T47D (cell line): ENCODE measurements around the gene SCCPDH.

Experiments
- DNase-seq, 2 experiments: peaks; one replicate each; pipeline versions ENCODE4 v3.0.0 to v3.0.0-alpha.2; 2011 to 2012; ENCODE audit warnings: low read depth in 1 of 2, low spot score in 1 of 2
- JUND ChIP-seq: IDR thresholded peaks from 2 replicates; pipeline ENCODE4 v1.6.1; 2012; ENCODE audit warnings: low read depth
- in situ Hi-C: cut with HindIII; loops from 2 replicates; pipeline ENCODE4 v1.10.0; 2016; ENCODE audit warnings: low sequenced_read_pairs, low pct_unique_long_range_greater_than_20kb

Gene SCCPDH

DNA sequence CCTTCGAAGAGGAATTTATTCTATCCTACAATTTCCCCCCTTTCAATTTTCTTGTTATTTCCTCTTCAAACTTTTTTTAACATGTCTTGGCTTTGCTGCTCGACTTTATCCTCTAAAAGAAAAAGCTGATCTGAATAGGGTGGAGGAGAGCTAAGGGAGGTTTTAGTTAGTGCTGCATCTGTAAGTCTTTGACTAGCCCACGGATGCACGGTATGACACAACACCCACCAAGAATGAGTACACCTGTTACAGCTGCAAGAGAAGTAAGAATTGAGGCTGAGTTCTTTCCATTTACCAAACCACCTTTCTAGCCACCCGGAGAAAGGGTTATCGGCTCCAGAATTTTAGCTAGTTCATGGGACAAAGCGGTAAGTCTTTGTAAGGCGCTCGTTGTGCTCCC lies 23.8 kb downstream of the SCCPDH start:
- DNase-seq: no peak
- in situ Hi-C loops: no loop called here
- TF ChIP-seq JUND: no peak

DNA sequence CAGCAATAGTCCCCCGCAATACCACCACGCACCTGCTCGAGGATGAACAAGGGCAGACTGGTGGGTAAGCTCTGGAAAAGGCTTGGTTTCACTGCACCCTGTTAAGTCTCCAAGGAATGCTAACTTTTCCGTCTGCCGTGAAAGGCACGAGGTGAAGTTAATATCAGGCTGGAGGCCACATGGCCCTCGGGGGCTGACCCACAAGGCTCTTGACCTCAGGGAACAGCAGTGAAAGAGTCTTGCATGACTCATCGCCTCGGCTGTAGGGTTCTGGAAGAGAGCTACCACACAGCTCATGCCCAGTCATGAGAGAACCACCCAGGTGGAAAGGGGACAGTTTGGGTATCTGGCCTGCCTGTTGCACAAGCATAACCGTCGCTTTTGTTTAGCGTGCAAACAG lies 24.7 kb downstream of the SCCPDH start:
- no peak for DNase-seq
- TF ChIP-seq JUND: no peak
- in situ Hi-C loops: no loop called here

DNA sequence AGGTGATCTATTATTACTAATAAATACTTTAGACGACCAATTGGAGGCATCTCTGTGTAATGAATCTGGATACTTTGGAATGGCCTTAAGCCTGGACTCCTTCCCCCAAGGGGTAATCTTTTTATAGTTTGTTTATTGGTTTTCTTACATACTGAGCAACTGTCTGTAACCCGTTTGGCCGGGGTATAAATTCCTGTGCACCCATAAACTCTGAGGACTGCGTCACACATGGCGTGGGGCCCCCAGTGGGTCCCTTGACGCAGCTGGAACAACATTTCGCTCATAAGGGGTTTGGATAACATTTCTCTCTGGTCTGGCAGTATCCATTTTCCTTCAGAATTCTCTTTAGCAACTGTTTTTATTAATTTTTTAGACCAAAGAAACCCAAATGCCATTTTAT lies 26.5 kb downstream of the SCCPDH start:
- in situ Hi-C loops: no loop called here
- TF ChIP-seq JUND: no peak
- no peak for DNase-seq

DNA sequence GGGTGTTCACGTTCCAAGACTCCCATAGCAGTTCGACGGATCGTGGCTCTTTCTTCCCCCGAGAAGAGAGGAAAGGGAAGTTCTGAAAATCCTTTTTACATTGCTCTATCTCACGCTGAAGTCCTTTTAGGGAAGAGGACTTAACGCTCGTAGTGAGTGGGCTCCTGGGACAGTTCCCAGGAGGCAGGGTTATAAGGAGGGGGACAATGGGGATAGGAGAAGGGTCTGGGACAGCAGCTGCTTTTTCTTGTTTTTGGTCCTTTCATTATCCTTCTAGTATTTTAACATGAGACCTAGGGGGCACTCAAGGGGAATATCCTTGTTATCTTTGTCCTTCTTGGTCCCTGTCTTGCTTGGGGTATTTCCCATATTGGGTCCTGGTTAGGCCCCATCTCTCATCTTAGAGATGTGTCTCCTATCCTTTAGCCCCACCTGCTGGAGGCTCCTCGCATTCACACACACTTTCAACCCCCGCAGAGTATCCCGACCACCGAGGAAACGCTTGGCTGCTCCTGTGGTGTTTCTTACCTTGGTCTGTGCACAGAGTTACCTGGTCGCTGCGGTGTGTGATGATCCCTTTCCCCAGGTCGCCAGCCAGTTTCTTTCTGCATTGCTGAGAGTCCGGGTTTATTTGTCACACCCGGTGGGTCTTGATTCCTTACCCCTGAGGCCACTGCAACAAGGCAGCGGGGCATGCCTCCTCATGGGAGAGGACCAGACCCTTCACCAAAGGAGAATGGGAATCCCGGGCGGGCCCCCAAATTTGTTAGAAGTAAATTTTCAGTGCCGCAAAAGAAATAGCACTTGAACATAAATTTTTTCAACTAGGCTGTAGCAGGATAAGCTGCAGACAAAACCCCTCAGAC lies 29.7 kb downstream of the SCCPDH start:
- in situ Hi-C loops: no loop called here
- no peak for TF ChIP-seq JUND
- DNase-seq: peak in 1 of 2 experiments; percentile 65

DNA sequence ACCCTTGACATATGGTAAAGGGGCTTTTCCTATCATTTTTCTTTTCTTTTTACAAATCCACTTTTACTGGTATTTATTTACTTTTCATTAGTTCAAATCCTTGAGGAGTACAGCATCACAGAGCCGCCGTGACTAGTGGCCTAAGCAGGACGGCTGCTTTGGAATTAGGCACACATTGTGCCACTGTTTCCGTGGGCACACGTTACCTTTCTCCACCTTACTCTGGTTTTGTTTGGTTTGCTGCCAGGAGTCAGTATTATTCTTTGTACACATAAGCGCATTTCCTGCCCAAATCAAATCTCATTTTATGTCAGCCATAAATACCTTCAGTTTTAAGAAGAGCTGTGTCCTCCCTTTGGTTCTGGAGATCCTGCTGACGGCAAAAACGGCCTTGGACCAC lies 31.2 kb downstream of the SCCPDH start:
- no peak for TF ChIP-seq JUND
- DNase-seq: no peak
- in situ Hi-C loops: no loop called here

DNA sequence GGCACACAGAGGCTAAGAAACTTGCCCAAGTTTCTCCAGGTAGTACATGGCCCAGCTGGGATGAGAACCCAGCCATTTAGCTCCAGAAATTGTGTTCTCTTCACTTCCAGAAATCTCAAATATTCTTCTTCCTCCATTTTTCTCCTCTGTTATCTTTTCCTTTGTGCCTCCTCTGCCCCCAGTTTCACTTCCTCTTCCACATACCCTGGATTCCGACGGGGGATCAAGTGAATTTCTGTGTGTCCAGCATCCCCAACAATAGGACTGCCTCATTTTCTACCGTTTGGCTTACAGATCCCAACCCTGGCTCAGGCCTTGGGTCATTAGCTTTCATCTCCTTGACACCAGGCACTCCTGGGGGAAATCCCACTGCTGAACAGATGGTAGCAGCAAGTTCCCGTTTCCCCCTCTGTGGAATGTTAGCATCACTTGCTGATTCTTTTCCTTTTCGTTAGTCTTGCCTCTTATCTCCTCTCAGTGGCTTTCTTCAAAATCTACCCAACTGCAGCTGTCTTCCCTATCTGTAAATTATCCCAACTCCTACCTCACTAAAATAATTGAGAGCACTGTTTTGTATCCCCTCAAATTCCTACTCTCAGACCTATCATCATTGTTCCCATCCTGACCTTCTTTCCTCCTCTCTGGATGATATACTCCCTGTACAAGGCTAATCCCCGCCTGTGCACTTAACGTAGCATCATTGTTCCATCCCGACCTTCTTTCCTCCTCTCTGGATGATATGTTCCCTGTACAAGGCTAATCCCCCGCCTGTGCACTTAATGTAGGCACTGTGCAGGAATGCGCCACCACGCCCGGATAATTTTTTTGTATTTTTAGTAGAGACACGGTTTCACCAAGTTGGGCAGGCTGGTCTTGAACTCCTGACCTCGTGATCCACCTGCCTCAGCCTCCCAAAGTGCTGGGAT lies 36.5 kb downstream of the SCCPDH start:
- in situ Hi-C loops: no loop called here
- DNase-seq: no peak
- TF ChIP-seq JUND: no peak

DNA sequence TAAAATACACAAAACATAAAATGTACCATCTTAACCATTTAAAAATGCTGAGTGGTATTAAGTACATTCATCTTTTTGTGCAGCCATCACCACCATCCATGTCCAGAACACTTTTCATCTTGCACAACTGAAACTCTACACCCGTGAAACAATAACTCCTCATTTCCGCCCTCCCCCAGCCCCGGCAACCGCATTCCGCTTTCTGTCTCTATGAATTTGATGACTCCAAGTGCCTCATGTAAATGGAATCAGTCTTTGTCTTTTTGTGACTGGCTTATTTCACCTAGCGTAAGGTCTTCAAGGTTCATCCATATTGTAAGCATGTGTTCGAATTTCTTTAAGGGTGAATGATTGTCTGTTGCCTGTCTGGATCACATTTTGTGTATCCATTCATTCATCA lies 37.2 kb downstream of the SCCPDH start:
- TF ChIP-seq JUND: no peak
- DNase-seq: no peak
- in situ Hi-C loops: no loop called here

DNA sequence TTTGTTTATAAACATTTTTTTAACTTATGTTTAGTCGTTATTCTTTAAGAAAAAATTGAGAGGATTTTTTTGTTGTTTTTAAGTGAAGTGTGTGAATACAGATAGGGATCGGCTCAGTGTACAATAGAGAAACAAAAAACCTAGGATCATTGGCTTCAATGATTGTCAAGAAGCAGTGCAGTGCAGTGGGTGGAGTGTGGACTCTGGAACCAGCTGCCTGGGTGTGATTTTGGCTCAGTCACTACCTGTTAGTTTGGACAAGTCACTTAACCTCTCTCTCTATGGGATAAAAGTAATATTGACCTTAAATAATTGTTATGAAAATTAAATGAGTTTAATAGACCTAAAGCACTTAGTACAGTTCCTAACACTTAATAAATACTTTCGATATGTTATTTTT lies 41.3 kb downstream of the SCCPDH start:
- in situ Hi-C loops: no loop called here
- TF ChIP-seq JUND: no peak
- DNase-seq: no peak

DNA sequence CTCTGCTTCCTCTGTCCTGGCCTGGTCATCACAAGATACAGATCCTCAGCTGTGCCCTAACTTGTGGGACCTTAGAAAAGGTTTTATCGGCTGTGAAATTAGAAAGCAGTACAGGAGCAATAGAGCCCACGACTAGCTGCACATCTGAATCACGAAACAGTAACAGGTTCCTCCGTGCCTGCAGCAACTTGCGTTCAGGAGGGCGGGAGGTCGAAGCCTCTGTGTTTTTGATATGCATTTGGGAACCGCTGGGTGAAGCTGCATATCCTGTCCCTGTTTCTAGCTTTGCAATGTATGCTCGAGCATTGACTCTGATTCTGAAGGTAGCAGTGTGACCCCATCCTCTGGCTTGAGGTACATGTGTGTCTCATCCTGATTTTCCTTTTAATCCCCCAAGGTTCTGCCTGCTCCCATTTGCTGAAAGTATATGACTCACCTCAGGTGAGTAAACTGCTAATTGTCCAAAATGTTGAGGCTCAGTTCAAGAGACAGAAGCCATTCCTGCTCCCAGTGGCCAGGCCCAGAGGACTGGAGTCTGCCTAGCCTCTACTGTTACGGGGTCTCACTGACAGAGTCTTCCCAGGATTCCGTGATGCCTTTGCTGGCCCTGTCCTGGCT lies 44.3 kb downstream of the SCCPDH start:
- TF ChIP-seq JUND: no peak
- in situ Hi-C loops: no loop called here
- no peak for DNase-seq

DNA sequence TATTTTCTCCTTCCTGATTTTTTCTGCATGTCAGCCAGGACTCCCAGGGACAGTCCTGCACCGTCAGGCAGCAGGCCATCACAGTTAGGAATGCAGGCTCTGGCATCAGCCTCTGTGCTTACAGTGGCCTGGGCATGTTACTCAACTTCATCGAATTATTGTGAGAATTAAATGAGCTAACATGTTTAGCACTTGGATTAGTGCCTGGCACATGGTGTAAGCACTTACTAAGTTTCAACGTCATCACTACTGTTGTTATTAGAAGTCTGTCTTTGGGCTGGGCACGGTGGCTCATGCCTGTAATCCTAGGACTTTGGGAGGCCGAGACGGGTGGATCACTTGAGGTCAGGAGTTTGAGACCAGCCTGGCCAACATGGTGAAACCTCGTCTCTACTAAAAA lies 45.1 kb downstream of the SCCPDH start:
- no peak for DNase-seq
- no peak for TF ChIP-seq JUND
- in situ Hi-C loops: no loop called here

DNA sequence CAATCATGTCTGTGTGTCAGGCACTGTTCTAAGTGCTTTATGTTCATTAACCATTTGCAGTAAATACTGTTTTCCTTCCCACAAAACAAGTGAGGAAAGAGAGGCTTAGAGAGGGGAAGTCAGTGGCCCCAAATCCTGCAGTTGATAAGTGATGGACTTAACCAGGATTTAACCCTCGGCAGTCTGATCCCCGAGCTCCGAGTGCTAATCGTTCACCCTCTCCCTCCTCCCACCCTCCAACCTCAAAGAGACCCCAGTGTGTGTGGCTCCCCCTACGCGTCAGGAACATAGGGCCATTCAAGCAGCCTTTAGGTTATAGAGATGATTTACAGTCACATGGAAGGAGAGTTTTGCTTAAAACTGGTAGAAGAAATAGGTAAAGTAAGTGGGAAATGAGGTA lies 47.2 kb downstream of the SCCPDH start:
- no peak for TF ChIP-seq JUND
- no peak for DNase-seq
- in situ Hi-C loops: no loop called here

DNA sequence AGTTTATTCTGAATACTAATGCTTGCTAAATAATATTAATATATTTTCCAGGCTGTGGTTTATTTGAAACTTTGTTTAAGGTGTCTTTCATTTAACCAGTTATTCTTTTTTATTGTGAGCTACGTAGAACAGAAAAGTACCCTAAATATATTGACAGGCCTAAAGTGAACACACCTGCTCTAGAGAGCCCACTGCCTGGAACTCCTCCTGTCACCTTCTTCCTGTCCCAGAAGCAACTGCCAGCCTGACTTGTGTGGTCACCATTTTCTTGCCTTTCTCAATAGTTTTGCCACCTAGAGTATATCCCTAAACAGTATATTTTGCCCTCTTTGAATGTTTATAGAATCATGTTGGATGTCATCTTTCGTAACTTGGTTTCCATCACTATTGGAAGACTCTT lies 48.5 kb downstream of the SCCPDH start:
- in situ Hi-C loops: no loop called here
- DNase-seq: no peak
- TF ChIP-seq JUND: no peak
